Purkinje cell (primary cell): Measurements from ENCODE around the gene ACP6. TPM values are rescaled to one million over a fixed set of nuclear protein-coding genes. Genes with fewer than 3 reads are reported as not detected.

ENCODE experiments used
- polyA plus RNA-seq: library from polyadenylated mRNA; unstranded; fragments of >200 nt; fragmentation: Nextera tagmentation; gene quantifications from 2 replicates; pipeline ENCODE4 v1.2.1, GENCODE V29; 2014

Gene ACP6
- 1.4 and 2.5 TPM in 2 replicates for polyA plus RNA-seq

GRCh38 chr1:147670319-147671001 is at the start of gene ACP6:
Gene ACP6, minus strand, starts transcription at chr1:147670524. Its CDS starts 476 bp downstream, at chr1:147670048.

Other genes starting within 250 kb of the ACP6 start
- gene BCL9, start 129.0 kb downstream of the ACP6 start, polyA plus RNA-seq = 5.7 and 7.7 TPM in 2 replicates
- not detected in 2 replicates for gene GJA5, start 90.1 kb upstream of the ACP6 start, polyA plus RNA-seq
- gene GJA8, start 232.3 kb upstream of the ACP6 start, polyA plus RNA-seq = not detected in 2 replicates